HEK293 (cell line): ENCODE results near the gene ABT1.
A peak's percentile ranks its signal among the peaks of the same experiment; 100 is the strongest.

ENCODE experiments used
- CTCF ChIA-PET: fragments of 350-600 bp; formaldehyde crosslinking; extraction: SDS; loops from one replicate; lab custom pipeline; 2021; ENCODE audit warnings: antibody characterized with exemption; lab: Yijun Ruan, JAX
- POLR2A ChIA-PET: fragments of 300-600 bp; formaldehyde crosslinking; extraction: SDS; loops from one replicate; lab custom pipeline; 2020; ENCODE audit warnings: antibody characterized with exemption, inconsistent platforms; lab: Yijun Ruan, JAX
- H3K27ac ChIP-seq: fragments of 200-500 bp; sonication (Bioruptor generic); 2 replicates; pipeline ENCODE4 v1.5.1; 2014; ENCODE audit warnings: low read depth, low read length, control low read depth, inconsistent platforms; ENCODE audit errors: extremely low read depth
- H3K36me3 ChIP-seq, 2 experiments: fragments of 200-500 bp in 1 of 2; sonication (Bioruptor generic) in 1 of 2; 1 replicate in 1 of 2; 2 replicates in 1 of 2; pipeline ENCODE4 v1.5.1; 2014 to 2017; ENCODE audit warnings: inconsistent platforms in 2 of 2, low read length in 2 of 2; ENCODE audit not compliant: control insufficient read depth in 2 of 2, insufficient read depth in 1 of 2
- H3K4me1 ChIP-seq: fragments of 200-500 bp; sonication (Bioruptor generic); 2 replicates; pipeline ENCODE4 v1.5.1; 2014; ENCODE audit warnings: mild to moderate bottlenecking, low read length, inconsistent platforms; ENCODE audit not compliant: control insufficient read depth, insufficient read depth
- H3K4me3 ChIP-seq: 2 replicates; pipeline ENCODE4 v1.5.1; 2011; ENCODE audit warnings: low read depth, mild to moderate bottlenecking, control low read depth, low read length, moderate library complexity
- H3K9me3 ChIP-seq: fragments of 200-500 bp; sonication (Bioruptor generic); 2 replicates; pipeline ENCODE4 v1.5.1; 2014; ENCODE audit warnings: low read depth, low read length, inconsistent platforms; ENCODE audit not compliant: control insufficient read depth, insufficient read depth
- HOXD13 ChIP-seq: sonication (generic); formaldehyde crosslinking; IDR thresholded peaks from 2 replicates; pipeline ENCODE4 v1.8.0; 2022; ENCODE audit warnings: missing genetic modification reagents, borderline replicate concordance
- KLF8 ChIP-seq: fragments of 450-650 bp; formaldehyde crosslinking; IDR thresholded peaks from 2 replicates; pipeline ENCODE4 v1.5.1; 2016; ENCODE audit warnings: missing biosample characterization, missing genetic modification characterization
- PRDM6 ChIP-seq: fragments of 450-650 bp; formaldehyde crosslinking; IDR thresholded peaks from 2 replicates; pipeline ENCODE4 v1.5.1; 2017; ENCODE audit warnings: missing biosample characterization, missing genetic modification characterization
- RBAK ChIP-seq: fragments of 450-650 bp; formaldehyde crosslinking; IDR thresholded peaks from 2 replicates; pipeline ENCODE4 v1.5.1; 2016; ENCODE audit warnings: missing biosample characterization, missing genetic modification characterization
- SP3 ChIP-seq: fragments of 450-650 bp; formaldehyde crosslinking; IDR thresholded peaks from 2 replicates; pipeline ENCODE4 v1.5.1; 2016; ENCODE audit warnings: missing biosample characterization, missing genetic modification characterization
- SP7 ChIP-seq: fragments of 450-650 bp; formaldehyde crosslinking; IDR thresholded peaks from 2 replicates; pipeline ENCODE4 v1.5.1; 2016; ENCODE audit warnings: missing biosample characterization, missing genetic modification characterization
- TCF7L2 ChIP-seq: IDR thresholded peaks from 2 replicates; pipeline ENCODE4 v1.6.1; 2011; ENCODE audit warnings: low read depth, mild to moderate bottlenecking, inconsistent platforms, low read length, moderate library complexity, borderline replicate concordance
- ZBTB44 ChIP-seq: fragments of 450-650 bp; IDR thresholded peaks from 2 replicates; pipeline ENCODE4 v1.5.1; 2018; ENCODE audit warnings: missing biosample characterization, mild to moderate bottlenecking, missing genetic modification characterization
- ZBTB8A ChIP-seq: fragments of 450-650 bp; formaldehyde crosslinking; IDR thresholded peaks from 2 replicates; pipeline ENCODE4 v1.5.1; 2016; ENCODE audit warnings: missing biosample characterization, missing genetic modification characterization
- ZNF169 ChIP-seq: fragments of 450-650 bp; formaldehyde crosslinking; IDR thresholded peaks from 2 replicates; pipeline ENCODE4 v1.5.1; 2016; ENCODE audit warnings: missing biosample characterization, missing genetic modification characterization
- ZNF19 ChIP-seq: fragments of 450-650 bp; formaldehyde crosslinking; IDR thresholded peaks from 2 replicates; pipeline ENCODE4; 2016; ENCODE audit warnings: missing biosample characterization, missing genetic modification characterization, low read depth
- ZNF24 ChIP-seq: fragments of 450-650 bp; formaldehyde crosslinking; IDR thresholded peaks from 2 replicates; pipeline ENCODE4 v1.5.1; 2016; ENCODE audit warnings: missing biosample characterization, missing genetic modification characterization
- ZNF292 ChIP-seq: fragments of 450-650 bp; formaldehyde crosslinking; IDR thresholded peaks from 2 replicates; pipeline ENCODE4 v1.5.1; 2016; ENCODE audit warnings: low read depth, missing biosample characterization, missing genetic modification characterization, borderline replicate concordance
- ZNF302 ChIP-seq: fragments of 450-650 bp; formaldehyde crosslinking; IDR thresholded peaks from 2 replicates; pipeline ENCODE4 v1.5.1; 2016; ENCODE audit warnings: missing biosample characterization, missing genetic modification characterization, low read depth
- ZNF350 ChIP-seq: fragments of 450-650 bp; formaldehyde crosslinking; IDR thresholded peaks from 2 replicates; pipeline ENCODE4 v1.5.0; 2017; ENCODE audit warnings: missing biosample characterization, mild to moderate bottlenecking, missing genetic modification characterization
- ZNF391 ChIP-seq: fragments of 450-650 bp; formaldehyde crosslinking; IDR thresholded peaks from 2 replicates; pipeline ENCODE4 v1.5.1; 2016; ENCODE audit warnings: low read depth, missing biosample characterization, missing genetic modification characterization, borderline replicate concordance
- ZNF426 ChIP-seq: fragments of 450-650 bp; formaldehyde crosslinking; IDR thresholded peaks from 2 replicates; pipeline ENCODE4 v1.5.1; 2017; ENCODE audit warnings: missing biosample characterization, missing genetic modification characterization, mild to moderate bottlenecking, inconsistent platforms, moderate library complexity
- ZNF433 ChIP-seq: fragments of 450-650 bp; formaldehyde crosslinking; IDR thresholded peaks from 2 replicates; pipeline ENCODE4 v1.5.1; 2016; ENCODE audit warnings: missing biosample characterization, missing genetic modification characterization, low read depth
- ZNF449 ChIP-seq: fragments of 450-650 bp; formaldehyde crosslinking; IDR thresholded peaks from 2 replicates; pipeline ENCODE4 v1.5.1; 2017; ENCODE audit warnings: missing biosample characterization, mild to moderate bottlenecking, missing genetic modification characterization, moderate library complexity
- ZNF521 ChIP-seq: fragments of 450-650 bp; formaldehyde crosslinking; IDR thresholded peaks from 2 replicates; pipeline ENCODE4 v1.5.1; 2017; ENCODE audit warnings: missing biosample characterization, mild to moderate bottlenecking, missing genetic modification characterization
- ZNF548 ChIP-seq: fragments of 450-650 bp; formaldehyde crosslinking; IDR thresholded peaks from 2 replicates; pipeline ENCODE4 v1.5.1; 2016; ENCODE audit warnings: missing biosample characterization, missing genetic modification characterization
- ZNF629 ChIP-seq: fragments of 450-650 bp; formaldehyde crosslinking; IDR thresholded peaks from 2 replicates; pipeline ENCODE4 v1.5.1; 2017; ENCODE audit warnings: missing biosample characterization, missing genetic modification characterization
- ZNF639 ChIP-seq: fragments of 450-650 bp; formaldehyde crosslinking; IDR thresholded peaks from 2 replicates; pipeline ENCODE4 v1.5.1; 2016; ENCODE audit warnings: missing biosample characterization, missing genetic modification characterization
- ZNF654 ChIP-seq: fragments of 450-650 bp; formaldehyde crosslinking; IDR thresholded peaks from 2 replicates; pipeline ENCODE4 v1.5.1; 2016; ENCODE audit warnings: low read depth, missing biosample characterization, missing genetic modification characterization
- ZNF660 ChIP-seq: fragments of 450-650 bp; IDR thresholded peaks from 2 replicates; pipeline ENCODE4 v1.5.1; 2018; ENCODE audit warnings: missing biosample characterization, mild to moderate bottlenecking, missing genetic modification characterization
- ZNF704 ChIP-seq: fragments of 450-650 bp; formaldehyde crosslinking; IDR thresholded peaks from 2 replicates; pipeline ENCODE4 v1.5.1; 2016; ENCODE audit warnings: missing biosample characterization, missing genetic modification characterization
- ZNF830 ChIP-seq: fragments of 450-650 bp; IDR thresholded peaks from 2 replicates; pipeline ENCODE4 v1.5.0; 2018; ENCODE audit warnings: missing biosample characterization, missing genetic modification characterization, low read depth, mild to moderate bottlenecking, moderate library complexity
- ZSCAN30 ChIP-seq: fragments of 450-650 bp; IDR thresholded peaks from 2 replicates; pipeline ENCODE4 v1.5.1; 2018; ENCODE audit warnings: missing biosample characterization, mild to moderate bottlenecking, missing genetic modification characterization, moderate library complexity

ABT1 gene

GRCh38 chr6:26554447-26554696, 42.4 kb upstream of the ABT1 start:
- Histone ChIP-seq H3K27ac (no peak overlapping the region; the same call in 1 of the 2 replicates), H3K4me1 (no peaks in the 10 kb centered on the region), H3K36me3 (no peaks in the 10 kb centered on the region), H3K4me3 (peak overlapping the region; percentile 48), H3K9me3 (no peaks in the 10 kb centered on the region)
- ChIA-PET CTCF (interaction anchor here (0.9 to 3.3 kb wide), 4 partner anchors 18 to 213 kb away, joined by 4 to 9 read pairs (median 7); no protein-coding TSS in a partner anchor), POLR2A (interaction anchor here (3.6 kb wide), 1 partner anchor 17 kb away, joined by 29 read pairs; the partner anchor contains the start of gene HMGN4)
- TF ChIP-seq RBAK (tag by site-specific recombination) (no peak), ZNF169 (tag by site-specific recombination) (no peak), ZNF433 (no peak), ZNF292 (tag by site-specific recombination) (no peak), ZNF302 (tag by site-specific recombination) (no peak), ZNF548 (no peak), ZNF24 (no peak), ZNF426 (tag by site-specific recombination) (no peak), HOXD13 (CRISPR knock-in tag) (no peak), TCF7L2 (no peak), ZNF350 (tag by site-specific recombination) (no peak), ZNF704 (no peak)

GRCh38 chr6:26554697-26555504, 41.9 kb upstream of the ABT1 start:
- H3K4me1 ChIP-seq, result no peaks in the 10 kb centered on the region
- peak overlapping the region; percentile 48 for H3K4me3 ChIP-seq
- POLR2A ChIA-PET, result interaction anchor here (3.6 kb wide), 1 partner anchor 18 kb away, joined by 29 read pairs; the partner anchor contains the start of gene HMGN4
- CTCF ChIA-PET, result interaction anchor here (0.6 to 3.3 kb wide), 4 partner anchors 17 to 213 kb away, joined by 3 to 9 read pairs (median 7); no protein-coding TSS in a partner anchor
- no peaks in the 10 kb centered on the region for H3K9me3 ChIP-seq
- H3K36me3 ChIP-seq, result no peaks in the 10 kb centered on the region
- peak overlapping the region; percentile 32; the same call in 1 of the 2 replicates for H3K27ac ChIP-seq
- 0 out of 2 replicates have a peak, but pooled peaks have one; percentile 11 for TF ChIP-seq ZNF830 (tag by site-specific recombination)
- no peak for TF ChIP-seq SP3 (tag by site-specific recombination)
- TF ChIP-seq SP7 (tag by site-specific recombination), result peak; percentile 50; the same call in 1 of the 2 replicates
- peak; percentile 87 for TF ChIP-seq ZNF660 (tag by site-specific recombination)
- 0 out of 2 replicates have a peak, but pooled peaks have one; percentile 2 for TF ChIP-seq ZNF654 (tag by site-specific recombination)
- 0 out of 2 replicates have a peak, but pooled peaks have one; percentile 48 for TF ChIP-seq ZNF391
- 0 out of 2 replicates have a peak, but pooled peaks have one; percentile 40 for TF ChIP-seq ZNF639 (tag by site-specific recombination)
- TF ChIP-seq KLF8 (tag by site-specific recombination), result no peak; the same call in 1 of the 2 replicates
- TF ChIP-seq ZNF449 (tag by site-specific recombination), result peak; percentile 82; the same call in 1 of the 2 replicates
- peak; percentile 61; the same call in 1 of the 2 replicates for TF ChIP-seq ZBTB44
- TF ChIP-seq ZNF19 (tag by site-specific recombination), result no peak
- TF ChIP-seq PRDM6, result peak; percentile 58; the same call in 1 of the 2 replicates
- peak; percentile 33; the same call in 1 of the 2 replicates for TF ChIP-seq ZNF629 (tag by site-specific recombination)
- TF ChIP-seq ZBTB8A, result peak; percentile 34
- no peak for TF ChIP-seq ZNF521 (tag by site-specific recombination)
- TF ChIP-seq ZSCAN30 (tag by site-specific recombination), result peak; percentile 74
